ENCODE results near the gene REG3A. TPM values are rescaled to one million over a fixed set of nuclear protein-coding genes. Genes with fewer than 3 reads are reported as not detected.

Gene REG3A
- total RNA-seq (2022; extraction: Qiagen RNA extraction) = not detected in 5 replicates

GRCh38 chr2:79159653-79160052, at the start of gene REG3A:
Gene REG3A (minus strand): TSS chr2:79159753. CDS start chr2:79159405, 348 bp downstream.

GRCh38 chr2:79120194-79120713, 39.3 kb downstream of the REG3A start, which contains the start of gene REG1A:
Gene REG1A (plus strand): TSS chr2:79120488. CDS start chr2:79120862, 374 bp downstream.

Other genes with a start within 250 kb of the REG3A start
- gene REG3G, start 134.1 kb downstream of the REG3A start, total RNA-seq (2022; extraction: Qiagen RNA extraction) = not detected in 5 replicates
- gene REG1B, start 71.8 kb downstream of the REG3A start, total RNA-seq (2022; extraction: Qiagen RNA extraction) = not detected in 5 replicates
- not detected in 5 replicates for gene REG1A, start 39.3 kb downstream of the REG3A start, total RNA-seq (2022; extraction: Qiagen RNA extraction)